H9 (cell line): Measurements from ENCODE around the gene GLT1D1. TPM values are rescaled to one million over a fixed set of nuclear protein-coding genes. Genes with fewer than 3 reads are reported as not detected.

Experiments used
- DNase-seq: peaks from one replicate; pipeline ENCODE4 v3.0.0-alpha.2; 2017
- H2AFZ ChIP-seq: one replicate; pipeline ENCODE4 v1.6.1; 2013; ENCODE audit warnings: mild to moderate bottlenecking, low read length, control low read depth, moderate library complexity
- H2AK5ac ChIP-seq: 2 replicates; pipeline ENCODE4 v1.6.1; 2013; ENCODE audit warnings: low read length, control low read depth, mixed read lengths; ENCODE audit not compliant: insufficient read length
- H2BK120ac ChIP-seq: one replicate; pipeline ENCODE4 v1.6.1; 2013; ENCODE audit warnings: low read depth, mild to moderate bottlenecking, low read length, control low read depth, inconsistent platforms; ENCODE audit not compliant: poor library complexity, severe bottlenecking
- H2BK12ac ChIP-seq: 2 replicates; pipeline ENCODE4 v1.6.1; 2013; ENCODE audit warnings: low read length, control low read depth, mixed read lengths, low read depth; ENCODE audit not compliant: insufficient read length
- H2BK15ac ChIP-seq: 2 replicates; pipeline ENCODE4 v1.6.1; 2013; ENCODE audit warnings: low read depth, low read length, control low read depth
- H2BK20ac ChIP-seq: one replicate; pipeline ENCODE4 v1.6.1; 2013; ENCODE audit warnings: low read depth, mild to moderate bottlenecking, low read length, control low read depth, inconsistent platforms; ENCODE audit not compliant: poor library complexity, severe bottlenecking
- H2BK5ac ChIP-seq: 2 replicates; pipeline ENCODE4 v1.6.1; 2013; ENCODE audit warnings: low read length, control low read depth, mixed read lengths; ENCODE audit not compliant: insufficient read length
- H3K14ac ChIP-seq: 2 replicates; pipeline ENCODE4 v1.6.1; 2013; ENCODE audit warnings: low read length, control low read depth; ENCODE audit not compliant: insufficient read depth
- H3K18ac ChIP-seq: 2 replicates; pipeline ENCODE4 v1.6.1; 2013; ENCODE audit warnings: low read depth, mild to moderate bottlenecking, mixed read lengths, low read length, control low read depth; ENCODE audit not compliant: insufficient read length
- H3K23ac ChIP-seq: 2 replicates; pipeline ENCODE4 v1.6.1; 2013; ENCODE audit warnings: low read length, control low read depth, mixed read lengths, low read depth; ENCODE audit not compliant: insufficient read length
- H3K23me2 ChIP-seq: 2 replicates; pipeline ENCODE4 v1.6.1; 2013; ENCODE audit warnings: low read depth, mild to moderate bottlenecking, mixed read lengths, low read length, control low read depth; ENCODE audit not compliant: insufficient read length, poor library complexity, severe bottlenecking
- H3K27ac ChIP-seq: 2 replicates; pipeline ENCODE4 v1.5.1; 2013; ENCODE audit warnings: low read length, control low read depth, mixed read lengths, low read depth; ENCODE audit not compliant: insufficient read length
- H3K27me3 ChIP-seq: 2 replicates; pipeline ENCODE4 v1.6.1; 2013; ENCODE audit warnings: low read length, control low read depth, inconsistent platforms; ENCODE audit not compliant: insufficient read depth
- H3K4ac ChIP-seq: 2 replicates; pipeline ENCODE4 v1.6.1; 2013; ENCODE audit warnings: low read depth, mild to moderate bottlenecking, control low read depth, inconsistent platforms, low read length, moderate library complexity
- H3K4me1 ChIP-seq: 2 replicates; pipeline ENCODE4 v1.6.1; 2013; ENCODE audit warnings: low read length, control low read depth, inconsistent platforms; ENCODE audit not compliant: insufficient read depth
- H3K4me2 ChIP-seq: 2 replicates; pipeline ENCODE4 v1.6.1; 2013; ENCODE audit warnings: low read length, control low read depth, mixed read lengths; ENCODE audit not compliant: insufficient read length, insufficient read depth
- H3K56ac ChIP-seq: 2 replicates; pipeline ENCODE4 v1.6.1; 2013; ENCODE audit warnings: low read depth, mild to moderate bottlenecking, mixed read lengths, low read length, control low read depth; ENCODE audit not compliant: insufficient read length
- H3K79me1 ChIP-seq: 2 replicates; pipeline ENCODE4 v1.6.1; 2013; ENCODE audit warnings: low read depth, mild to moderate bottlenecking, moderate library complexity, low read length, control low read depth, inconsistent platforms; ENCODE audit not compliant: insufficient read depth, poor library complexity, severe bottlenecking
- H3K79me2 ChIP-seq: 2 replicates; pipeline ENCODE4 v1.6.1; 2013; ENCODE audit warnings: low read length, control low read depth, inconsistent platforms; ENCODE audit not compliant: insufficient read depth
- H3K9ac ChIP-seq: 2 replicates; pipeline ENCODE4 v1.6.1; 2013; ENCODE audit warnings: low read length, control low read depth, mixed read lengths; ENCODE audit not compliant: insufficient read length; ENCODE audit errors: extremely low read depth
- H3K9me3 ChIP-seq: one replicate; pipeline ENCODE4 v1.6.1; 2013; ENCODE audit warnings: low read depth, low read length, inconsistent platforms; ENCODE audit not compliant: control insufficient read depth
- H3T11ph ChIP-seq: one replicate; pipeline ENCODE4 v1.6.1; 2013; ENCODE audit warnings: mild to moderate bottlenecking, low read length, control low read depth, inconsistent platforms
- H4K20me1 ChIP-seq: one replicate; pipeline ENCODE4 v1.6.1; 2013; ENCODE audit not compliant: control insufficient read depth, insufficient read length, insufficient read depth
- H4K5ac ChIP-seq: 2 replicates; pipeline ENCODE4 v1.6.1; 2013; ENCODE audit warnings: low read depth, mild to moderate bottlenecking, mixed read lengths, low read length, control low read depth; ENCODE audit not compliant: insufficient read length
- H4K8ac ChIP-seq: replicated peaks from 2 replicates; pipeline ENCODE4 v1.6.1; 2013; ENCODE audit warnings: low read length, control low read depth, mixed read lengths, low read depth; ENCODE audit not compliant: insufficient read length
- H4K91ac ChIP-seq: 2 replicates; pipeline ENCODE4 v1.6.1; 2013; ENCODE audit warnings: low read depth, mild to moderate bottlenecking, moderate library complexity, mixed read lengths, low read length, control low read depth; ENCODE audit not compliant: insufficient read length
- H3K27ac Mint-ChIP-seq, 3 experiments: 2 replicates in 2 of 3; 3 replicates in 1 of 3; pipeline ENCODE4 v1.8.0; 2020 to 2021; ENCODE audit warnings: mixed read lengths in 3 of 3, mild to moderate bottlenecking in 1 of 3, moderate library complexity in 1 of 3
- H3K27me3 Mint-ChIP-seq: 2 replicates; pipeline ENCODE4 v1.8.0; 2021; ENCODE audit warnings: low read depth, mild to moderate bottlenecking, moderate library complexity, mixed read lengths
- H3K36me3 Mint-ChIP-seq, 3 experiments: 2 replicates in 2 of 3; 3 replicates in 1 of 3; pipeline ENCODE4 v1.8.0; 2020 to 2021; ENCODE audit warnings: low read depth in 3 of 3, mixed read lengths in 3 of 3; ENCODE audit not compliant: insufficient read depth in 1 of 3
- H3K4me1 Mint-ChIP-seq, 2 experiments: 2 replicates each; pipeline ENCODE4 v1.8.0; 2020; ENCODE audit warnings: mixed read lengths in 2 of 2
- H3K4me3 Mint-ChIP-seq, 2 experiments: 2 replicates in 1 of 2; 3 replicates in 1 of 2; pipeline ENCODE4 v1.8.0; 2020 to 2021; ENCODE audit warnings: mild to moderate bottlenecking in 2 of 2, mixed read lengths in 2 of 2, moderate library complexity in 1 of 2
- H3K9me3 Mint-ChIP-seq, 2 experiments: 2 replicates in 1 of 2; 3 replicates in 1 of 2; pipeline ENCODE4 v1.8.0; 2020; ENCODE audit warnings: mild to moderate bottlenecking in 2 of 2, mixed read lengths in 2 of 2, moderate library complexity in 1 of 2
- whole genome bisulfite sequencing: extraction: QIAGEN DNeasy Blood & Tissue Kit; methylation state at CpG from one replicate; pipeline ENCODE4 v1.1.7; 2013; ENCODE audit warnings: missing lambda C conversion rate, low lambda C conversion rate, mixed read lengths; ENCODE audit not compliant: insufficient read length; ENCODE audit errors: extremely low coverage; 5-methylcytosine and 5-hydroxymethylcytosine counted together
- total RNA-seq: library from RNA; stranded (reverse); gene quantifications from 2 replicates; pipeline ENCODE4 v1.2.1, GENCODE V29; 2021
- TF ChIP-seq, protein P1 (sequence below): fragments of 200-600 bp; sonication (generic); conservative IDR thresholded peaks from 3 replicates; pipeline ENCODE4 v1.8.0; 2021; ENCODE audit warnings: antibody characterized with exemption, mild to moderate bottlenecking

The GLT1D1 gene
- total RNA-seq, 1 experiment from 2014 or later = 7.0 TPM

GRCh38 chr12:128819293-128820144 is 33.8 kb upstream of the GLT1D1 start:
- Histone ChIP-seq H3K23ac (no peak overlapping the region), H2AFZ (no peak overlapping the region), H3K4me1 (peaks cover 12% of the 10 kb centered on the region), H4K91ac (no peak overlapping the region), H4K20me1 (no peaks in the 10 kb centered on the region), H3K23me2 (peaks cover 11% of the 10 kb centered on the region), H3K4ac (no peak overlapping the region), H2BK12ac (no peak overlapping the region), H3K27me3 (no peaks in the 10 kb centered on the region), H2AK5ac (no peak overlapping the region), H3K79me1 (peaks cover 12% of the 10 kb centered on the region), H3K14ac (no peak overlapping the region), H4K5ac (no peak overlapping the region), H2BK15ac (no peak overlapping the region), H3K18ac (no peak overlapping the region), H3K56ac (no peak overlapping the region), H3K4me2 (no peak overlapping the region), H2BK20ac (no peak overlapping the region), H3T11ph (no peak overlapping the region), H3K79me2 (peaks cover 57% of the 10 kb centered on the region), H3K9me3 (no peaks in the 10 kb centered on the region), H2BK120ac (no peak overlapping the region), H4K8ac (no peak overlapping the region), H2BK5ac (no peak overlapping the region), H3K9ac (no peak overlapping the region), H3K27ac (no peak overlapping the region)
- peaks cover 42 to 46% of the 10 kb centered on the region in 2 experiments for H3K4me1 Mint-ChIP-seq
- peaks cover 14 to 24% (median 23%) of the 10 kb centered on the region in 3 experiments; a peak in 6 of 7 replicates for H3K36me3 Mint-ChIP-seq
- H3K27ac Mint-ChIP-seq = peak overlapping the region; percentile 63 to 77 (median 65); a peak in 4 of 7 replicates
- peak overlapping the region in 1 of 2 experiments; percentile 34; a peak in 1 of 5 replicates for H3K4me3 Mint-ChIP-seq
- H3K27me3 Mint-ChIP-seq = no peaks in the 10 kb centered on the region; the same call in 1 of the 2 replicates
- DNase-seq = no peak
- WGBS = no CpG with 5 or more reads among the region's 16 CpGs
- H3K9me3 Mint-ChIP-seq = no peaks in the 10 kb centered on the region
- TF ChIP-seq, protein P1, sequence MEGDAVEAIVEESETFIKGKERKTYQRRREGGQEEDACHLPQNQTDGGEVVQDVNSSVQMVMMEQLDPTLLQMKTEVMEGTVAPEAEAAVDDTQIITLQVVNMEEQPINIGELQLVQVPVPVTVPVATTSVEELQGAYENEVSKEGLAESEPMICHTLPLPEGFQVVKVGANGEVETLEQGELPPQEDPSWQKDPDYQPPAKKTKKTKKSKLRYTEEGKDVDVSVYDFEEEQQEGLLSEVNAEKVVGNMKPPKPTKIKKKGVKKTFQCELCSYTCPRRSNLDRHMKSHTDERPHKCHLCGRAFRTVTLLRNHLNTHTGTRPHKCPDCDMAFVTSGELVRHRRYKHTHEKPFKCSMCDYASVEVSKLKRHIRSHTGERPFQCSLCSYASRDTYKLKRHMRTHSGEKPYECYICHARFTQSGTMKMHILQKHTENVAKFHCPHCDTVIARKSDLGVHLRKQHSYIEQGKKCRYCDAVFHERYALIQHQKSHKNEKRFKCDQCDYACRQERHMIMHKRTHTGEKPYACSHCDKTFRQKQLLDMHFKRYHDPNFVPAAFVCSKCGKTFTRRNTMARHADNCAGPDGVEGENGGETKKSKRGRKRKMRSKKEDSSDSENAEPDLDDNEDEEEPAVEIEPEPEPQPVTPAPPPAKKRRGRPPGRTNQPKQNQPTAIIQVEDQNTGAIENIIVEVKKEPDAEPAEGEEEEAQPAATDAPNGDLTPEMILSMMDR = no peak
